ENCODE measurements around the gene ANKRD34C. TPM values are rescaled to one million over a fixed set of nuclear protein-coding genes. Genes with fewer than 3 reads are reported as not detected.

ANKRD34C gene
- total and polyA plus RNA-seq, 10 donors: not detected

- WGBS, 5 donors: 72 to 90% (median 82%) methylated on average over 5 of the region's 5 CpGs
- Histone ChIP-seq H3K9me3 (no peaks in the 10 kb centered on the region), H3K4me1 (no peaks in the 10 kb centered on the region), H3K27me3 (replicated peaks in 1 of 7) (peaks cover 0 to 8% (median 0%) of the 10 kb centered on the region in 7 donors), H3K4me3 (no peak overlapping the region), H3K36me3 (no peaks in the 10 kb centered on the region), H3K27ac (no peak overlapping the region)
- TF ChIP-seq, protein P1, sequence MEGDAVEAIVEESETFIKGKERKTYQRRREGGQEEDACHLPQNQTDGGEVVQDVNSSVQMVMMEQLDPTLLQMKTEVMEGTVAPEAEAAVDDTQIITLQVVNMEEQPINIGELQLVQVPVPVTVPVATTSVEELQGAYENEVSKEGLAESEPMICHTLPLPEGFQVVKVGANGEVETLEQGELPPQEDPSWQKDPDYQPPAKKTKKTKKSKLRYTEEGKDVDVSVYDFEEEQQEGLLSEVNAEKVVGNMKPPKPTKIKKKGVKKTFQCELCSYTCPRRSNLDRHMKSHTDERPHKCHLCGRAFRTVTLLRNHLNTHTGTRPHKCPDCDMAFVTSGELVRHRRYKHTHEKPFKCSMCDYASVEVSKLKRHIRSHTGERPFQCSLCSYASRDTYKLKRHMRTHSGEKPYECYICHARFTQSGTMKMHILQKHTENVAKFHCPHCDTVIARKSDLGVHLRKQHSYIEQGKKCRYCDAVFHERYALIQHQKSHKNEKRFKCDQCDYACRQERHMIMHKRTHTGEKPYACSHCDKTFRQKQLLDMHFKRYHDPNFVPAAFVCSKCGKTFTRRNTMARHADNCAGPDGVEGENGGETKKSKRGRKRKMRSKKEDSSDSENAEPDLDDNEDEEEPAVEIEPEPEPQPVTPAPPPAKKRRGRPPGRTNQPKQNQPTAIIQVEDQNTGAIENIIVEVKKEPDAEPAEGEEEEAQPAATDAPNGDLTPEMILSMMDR (IDR thresholded peaks at IDR 0.05 in 8 of 11, conservative IDR thresholded peaks at IDR 0.05 in 3 of 11): no peak
- TF ChIP-seq POLR2AphosphoS5 (IDR thresholded peaks at IDR 0.05): no peak
- TF ChIP-seq POLR2A (IDR thresholded peaks at IDR 0.05): no peak
- intact Hi-C loops (cut with DNase I; ENCODE audit: low total_unique reads): no loop called here
- DNase-seq: no peak
Measured at GRCh38 chr15:79244876-79245275, 37.6 kb upstream of the ANKRD34C start.

DNA sequence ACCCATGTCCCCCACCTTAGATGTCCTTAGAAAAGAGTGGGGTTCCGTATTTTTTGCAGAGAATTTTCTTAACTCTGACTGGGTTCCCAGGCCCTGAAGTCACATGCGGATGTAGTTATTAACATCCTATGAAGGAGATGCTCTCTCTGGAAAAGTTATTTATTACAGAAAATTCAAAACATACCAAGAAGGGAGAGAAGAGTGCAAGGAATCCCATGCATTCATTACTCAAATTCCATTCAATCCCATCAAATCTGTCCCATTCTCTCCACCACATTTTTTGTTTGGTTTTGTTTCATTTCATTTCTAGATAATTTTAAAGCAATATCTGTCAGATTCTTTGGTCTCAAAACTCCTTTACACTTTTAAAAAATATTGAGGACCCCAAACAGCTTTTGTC is 34.3 kb upstream of the ANKRD34C start:
- TF ChIP-seq POLR2AphosphoS5 (IDR thresholded peaks at IDR 0.05) (no peak), POLR2A (IDR thresholded peaks at IDR 0.05) (no peak)
- TF ChIP-seq, protein P1 (IDR thresholded peaks at IDR 0.05 in 8 of 11, conservative IDR thresholded peaks at IDR 0.05 in 3 of 11): no peak
- Histone ChIP-seq H3K36me3 (no peaks in the 10 kb centered on the region), H3K4me3 (no peak overlapping the region), H3K9me3 (no peaks in the 10 kb centered on the region), H3K4me1 (no peaks in the 10 kb centered on the region), H3K27me3 (replicated peaks in 1 of 7) (peaks cover 0 to 5% (median 0%) of the 10 kb centered on the region in 7 donors), H3K27ac (no peak overlapping the region)
- 81 to 96% (median 88%) methylated on average over 2 of the region's 2 CpGs for WGBS, 5 donors
- no peak for DNase-seq
- intact Hi-C loops (cut with DNase I; ENCODE audit: low total_unique reads): no loop called here

- peaks cover 0 to 11% (median 0%) of the 10 kb centered on the region in 7 donors for H3K27me3 ChIP-seq (replicated peaks in 1 of 7)
- no peaks in the 10 kb centered on the region for H3K4me1 ChIP-seq
- DNase-seq: no peak
- intact Hi-C loops (cut with DNase I; ENCODE audit: low total_unique reads): no loop called here
- no peak for TF ChIP-seq POLR2AphosphoS5 (IDR thresholded peaks at IDR 0.05)
- TF ChIP-seq POLR2A (IDR thresholded peaks at IDR 0.05): no peak
- TF ChIP-seq, protein P1 (IDR thresholded peaks at IDR 0.05 in 8 of 11, conservative IDR thresholded peaks at IDR 0.05 in 3 of 11): no peak
- 75 to 84% (median 81%) methylated on average over 8 of the region's 8 CpGs for WGBS, 5 donors
- H3K4me3 ChIP-seq: no peak overlapping the region
- H3K9me3 ChIP-seq: no peaks in the 10 kb centered on the region
- no peaks in the 10 kb centered on the region for H3K36me3 ChIP-seq
- H3K27ac ChIP-seq: no peak overlapping the region
Measured at GRCh38 chr15:79257454-79257853, 25.1 kb upstream of the ANKRD34C start.

DNA sequence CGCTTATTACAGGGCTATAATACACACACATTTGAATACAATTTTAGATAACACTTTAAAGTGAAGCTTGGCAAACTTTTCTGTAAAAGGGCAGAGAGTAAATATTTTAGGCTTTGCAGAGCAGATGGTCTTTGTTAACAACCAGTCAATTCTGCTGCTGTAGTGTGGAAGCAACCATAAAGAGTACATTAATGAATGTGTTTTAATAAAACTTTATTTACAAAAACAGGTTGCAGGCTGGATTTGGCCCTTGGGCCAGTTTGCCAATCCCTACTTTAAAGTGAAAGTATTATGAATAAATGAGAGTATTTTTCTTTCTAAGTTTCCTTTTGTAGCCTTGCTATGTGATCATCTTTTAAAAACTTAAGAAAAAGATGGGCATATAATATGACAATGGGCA is 20.7 kb upstream of the ANKRD34C start:
- TF ChIP-seq, protein P1 (IDR thresholded peaks at IDR 0.05 in 8 of 11, conservative IDR thresholded peaks at IDR 0.05 in 3 of 11): no peak
- no peak for TF ChIP-seq POLR2A (IDR thresholded peaks at IDR 0.05)
- no peak for TF ChIP-seq POLR2AphosphoS5 (IDR thresholded peaks at IDR 0.05)
- no peaks in the 10 kb centered on the region for H3K9me3 ChIP-seq
- no peak overlapping the region for H3K4me3 ChIP-seq
- no peak overlapping the region for H3K27ac ChIP-seq
- WGBS, 5 donors: 89 to 100% (median 97%) methylated on average over 1 of the region's 1 CpG
- H3K4me1 ChIP-seq: no peaks in the 10 kb centered on the region
- intact Hi-C loops (cut with DNase I; ENCODE audit: low total_unique reads): no loop called here
- DNase-seq: no peak
- peaks cover 0 to 13% (median 0%) of the 10 kb centered on the region in 7 donors for H3K27me3 ChIP-seq (replicated peaks in 1 of 7)
- H3K36me3 ChIP-seq: no peaks in the 10 kb centered on the region

All from spleen (tissue), 11 donors.